Measurements from ENCODE around the gene SIGLEC1. TPM values are rescaled to one million over a fixed set of nuclear protein-coding genes. Genes with fewer than 3 reads are reported as not detected.

The SIGLEC1 gene
- total RNA-seq, 1 donor from 2014 or later, result 114 TPM

DNA sequence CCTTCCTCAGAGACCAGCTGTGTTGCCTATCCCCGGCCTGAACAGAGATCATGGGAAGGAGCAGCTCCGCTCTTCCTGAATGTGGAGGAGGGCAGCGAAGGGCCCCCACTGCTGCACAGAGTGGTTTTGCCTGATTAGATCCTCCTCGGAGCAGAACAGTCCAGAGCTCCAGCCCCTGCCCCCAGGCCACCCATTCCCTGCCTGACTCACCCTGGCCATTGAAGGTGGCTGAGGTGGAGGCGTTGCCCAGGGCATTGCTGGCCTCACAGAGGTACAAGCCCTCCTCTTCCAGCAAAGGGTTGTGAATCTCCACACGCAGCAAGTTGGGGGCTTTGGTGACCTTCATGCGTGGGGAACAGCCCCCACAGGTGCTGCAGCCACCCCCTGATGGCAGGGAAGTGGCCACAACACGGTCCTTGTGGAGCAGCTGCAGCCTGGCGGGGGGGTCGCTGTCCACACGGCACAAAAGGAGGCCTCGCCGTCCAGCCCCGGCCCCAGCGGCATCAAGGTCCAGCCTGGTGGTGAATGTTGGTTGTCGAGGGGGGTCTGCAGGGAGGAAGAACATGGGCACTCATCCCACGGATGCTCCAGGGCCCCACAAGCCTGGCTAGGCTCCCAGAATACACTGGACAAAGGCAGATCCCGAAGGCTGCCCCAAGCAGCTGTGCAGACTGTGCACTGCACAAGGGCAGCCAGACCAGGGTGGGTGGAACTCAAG, 14.7 kb downstream of the SIGLEC1 start:
- intact Hi-C loops (cut with DNase I), result no loop called here
- H3K4me3 ChIP-seq, result no peak overlapping the region
- H3K27me3 ChIP-seq (ENCODE audit: low read depth), result no peaks in the 10 kb centered on the region
- ATAC-seq, result no peak
- TF ChIP-seq, protein P1, sequence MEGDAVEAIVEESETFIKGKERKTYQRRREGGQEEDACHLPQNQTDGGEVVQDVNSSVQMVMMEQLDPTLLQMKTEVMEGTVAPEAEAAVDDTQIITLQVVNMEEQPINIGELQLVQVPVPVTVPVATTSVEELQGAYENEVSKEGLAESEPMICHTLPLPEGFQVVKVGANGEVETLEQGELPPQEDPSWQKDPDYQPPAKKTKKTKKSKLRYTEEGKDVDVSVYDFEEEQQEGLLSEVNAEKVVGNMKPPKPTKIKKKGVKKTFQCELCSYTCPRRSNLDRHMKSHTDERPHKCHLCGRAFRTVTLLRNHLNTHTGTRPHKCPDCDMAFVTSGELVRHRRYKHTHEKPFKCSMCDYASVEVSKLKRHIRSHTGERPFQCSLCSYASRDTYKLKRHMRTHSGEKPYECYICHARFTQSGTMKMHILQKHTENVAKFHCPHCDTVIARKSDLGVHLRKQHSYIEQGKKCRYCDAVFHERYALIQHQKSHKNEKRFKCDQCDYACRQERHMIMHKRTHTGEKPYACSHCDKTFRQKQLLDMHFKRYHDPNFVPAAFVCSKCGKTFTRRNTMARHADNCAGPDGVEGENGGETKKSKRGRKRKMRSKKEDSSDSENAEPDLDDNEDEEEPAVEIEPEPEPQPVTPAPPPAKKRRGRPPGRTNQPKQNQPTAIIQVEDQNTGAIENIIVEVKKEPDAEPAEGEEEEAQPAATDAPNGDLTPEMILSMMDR (IDR thresholded peaks at IDR 0.05), result no peak
- H3K27ac ChIP-seq, result no peak overlapping the region
- no peaks in the 10 kb centered on the region for H3K4me1 ChIP-seq
- peaks cover 4% of the 10 kb centered on the region for H3K36me3 ChIP-seq
- no peak for DNase-seq
- no peaks in the 10 kb centered on the region for H3K9me3 ChIP-seq

DNA sequence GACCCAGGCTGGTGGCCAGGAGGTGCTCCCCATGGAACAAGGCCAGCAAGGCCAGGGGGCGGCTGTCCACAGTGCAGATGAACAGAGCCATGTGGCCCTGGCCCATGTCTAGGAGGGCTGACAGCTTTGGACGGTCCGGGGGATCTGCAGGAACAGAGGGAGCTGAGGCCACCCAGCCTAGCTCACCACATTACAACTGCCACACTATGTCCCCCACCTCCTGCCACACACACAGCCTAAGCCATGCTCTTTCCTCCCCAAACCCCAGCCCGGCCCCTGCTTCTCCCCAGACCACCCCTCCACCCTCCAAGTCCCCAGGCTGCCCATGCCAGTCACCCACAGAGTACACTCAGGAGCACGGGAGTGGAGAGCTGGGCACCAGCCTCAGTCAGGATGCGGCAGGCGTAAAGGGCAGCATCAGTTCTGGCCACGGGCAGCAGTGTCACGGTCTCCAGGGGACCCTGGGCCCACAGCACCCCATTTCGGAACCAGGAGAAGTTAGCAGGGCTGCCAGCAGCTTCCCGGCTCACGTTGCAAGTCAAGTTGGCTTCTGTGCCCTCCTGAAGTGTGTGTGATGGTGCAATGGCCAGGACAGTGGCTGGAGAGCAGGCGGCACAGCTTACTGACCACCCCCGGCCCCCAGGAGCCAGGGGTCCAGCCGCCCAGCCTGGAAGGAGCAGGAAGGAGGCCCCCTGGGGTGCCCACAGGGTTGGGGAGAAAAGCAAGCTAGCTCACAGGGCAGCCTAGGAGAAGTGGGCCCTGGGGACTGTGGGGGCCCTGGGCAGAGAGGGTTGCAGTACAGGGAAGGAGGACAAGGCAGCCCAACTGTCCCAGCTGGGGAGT, 15.4 kb downstream of the SIGLEC1 start:
- DNase-seq (peak; percentile 21), ATAC-seq (no peak)
- TF ChIP-seq, protein P1 (IDR thresholded peaks at IDR 0.05), result no peak
- H3K4me1 ChIP-seq, result no peaks in the 10 kb centered on the region
- no peak overlapping the region for H3K4me3 ChIP-seq
- intact Hi-C loops (cut with DNase I), result no loop called here
- H3K27me3 ChIP-seq (ENCODE audit: low read depth), result no peaks in the 10 kb centered on the region
- no peaks in the 10 kb centered on the region for H3K9me3 ChIP-seq
- H3K27ac ChIP-seq, result no peak overlapping the region
- peaks cover 4% of the 10 kb centered on the region for H3K36me3 ChIP-seq

- Histone ChIP-seq H3K9me3 (no peaks in the 10 kb centered on the region), H3K27me3 (ENCODE audit: low read depth) (no peaks in the 10 kb centered on the region), H3K4me1 (no peaks in the 10 kb centered on the region), H3K27ac (no peak overlapping the region), H3K36me3 (no peaks in the 10 kb centered on the region), H3K4me3 (no peak overlapping the region)
- DNase-seq (no peak), ATAC-seq (no peak)
- TF ChIP-seq, protein P1 (IDR thresholded peaks at IDR 0.05), result peak; percentile 31
- intact Hi-C loops (cut with DNase I), result no loop called here
Measured at GRCh38 chr20:3696200-3696599, 16.2 kb downstream of the SIGLEC1 start.

DNA sequence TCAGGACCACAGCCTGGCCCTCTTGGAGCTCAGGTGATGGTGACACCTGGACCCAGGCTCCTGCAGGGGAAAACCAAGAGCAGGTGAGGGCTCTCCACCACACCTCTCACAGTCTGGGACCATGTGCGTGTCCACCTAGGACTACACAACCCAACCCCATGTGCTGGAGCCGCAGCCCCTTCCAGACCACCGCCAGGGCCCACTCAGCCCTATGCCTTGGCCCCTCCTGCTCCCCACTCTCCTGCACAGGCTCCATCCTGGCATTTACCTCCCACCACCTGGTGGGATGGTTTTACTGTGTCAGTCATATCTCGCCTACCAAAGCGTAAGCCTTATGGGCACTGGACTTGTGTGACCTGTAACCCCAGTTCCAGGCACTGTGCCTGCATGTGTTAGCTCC, 17.5 kb downstream of the SIGLEC1 start:
- TF ChIP-seq, protein P1 (IDR thresholded peaks at IDR 0.05), result no peak
- Histone ChIP-seq H3K9me3 (no peaks in the 10 kb centered on the region), H3K27me3 (ENCODE audit: low read depth) (no peaks in the 10 kb centered on the region), H3K27ac (no peak overlapping the region), H3K4me3 (no peak overlapping the region), H3K36me3 (no peaks in the 10 kb centered on the region), H3K4me1 (no peaks in the 10 kb centered on the region)
- DNase-seq (no peak), ATAC-seq (no peak)
- intact Hi-C loops (cut with DNase I), result no loop called here

DNA sequence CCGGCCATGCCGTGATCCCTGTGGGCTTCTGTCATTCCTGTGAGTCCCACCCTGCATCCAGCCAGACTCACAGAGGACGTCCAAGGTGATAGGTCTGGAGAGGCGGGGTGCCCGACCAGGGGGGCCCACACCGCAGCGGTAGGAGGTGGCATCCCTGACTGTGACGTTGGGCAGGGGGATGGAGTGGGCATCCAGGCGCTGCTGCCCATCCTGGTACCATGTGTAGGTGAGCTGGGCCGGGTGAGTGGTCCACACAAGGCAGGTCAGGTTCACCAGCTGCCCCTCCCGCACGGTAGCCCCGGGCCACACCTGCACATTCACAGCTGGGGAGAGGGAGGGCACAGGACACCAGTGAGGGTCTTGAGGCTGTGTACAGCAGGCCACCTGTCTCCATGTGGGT, 19.0 kb downstream of the SIGLEC1 start:
- ATAC-seq (no peak), DNase-seq (no peak)
- intact Hi-C loops (cut with DNase I), result no loop called here
- Histone ChIP-seq H3K9me3 (no peaks in the 10 kb centered on the region), H3K4me3 (no peak overlapping the region), H3K27ac (no peak overlapping the region), H3K4me1 (no peaks in the 10 kb centered on the region), H3K36me3 (no peaks in the 10 kb centered on the region), H3K27me3 (ENCODE audit: low read depth) (no peaks in the 10 kb centered on the region)
- TF ChIP-seq, protein P1 (IDR thresholded peaks at IDR 0.05), result no peak

Data from lower lobe of right lung (tissue), 2 donors.